GM19463 (cell line): ENCODE measurements around the gene DMP1.
"Not testable (repeated sequence)": the region's sequence is repeated elsewhere in the genome, so short reads cannot be mapped to it uniquely, and the experiment has no call there.

Experiments
- ATAC-seq: cut with Tn5 transposase; IDR thresholded peaks from one replicate; pipeline ENCODE4 v1.9.1; 2021; ENCODE audit warnings: mild to moderate bottlenecking, moderate library complexity; ENCODE audit not compliant: unreplicated experiment

Gene DMP1

GRCh38 chr4:87680271-87680670 lies 30.2 kb downstream of the DMP1 start:
- no peak for ATAC-seq

DNA sequence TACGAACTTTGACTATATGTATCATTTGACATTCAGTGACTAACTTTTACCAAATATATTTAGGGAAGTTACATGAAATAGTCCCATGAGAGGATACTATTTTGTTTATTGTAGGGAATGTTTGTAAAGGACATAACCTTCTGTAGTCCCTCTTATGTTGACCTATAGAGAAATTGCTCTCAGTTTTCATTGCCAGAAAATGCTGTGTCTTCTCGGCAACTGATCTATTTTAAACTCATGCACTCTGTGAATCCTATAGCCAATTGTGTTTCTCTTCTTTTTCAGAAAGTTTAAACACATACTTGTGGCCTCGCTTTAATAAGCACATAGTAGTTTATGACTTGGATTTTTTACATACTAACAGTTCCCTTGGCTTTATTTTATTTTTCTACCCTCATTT lies 38.2 kb downstream of the DMP1 start:
- ATAC-seq, result no peak

DNA sequence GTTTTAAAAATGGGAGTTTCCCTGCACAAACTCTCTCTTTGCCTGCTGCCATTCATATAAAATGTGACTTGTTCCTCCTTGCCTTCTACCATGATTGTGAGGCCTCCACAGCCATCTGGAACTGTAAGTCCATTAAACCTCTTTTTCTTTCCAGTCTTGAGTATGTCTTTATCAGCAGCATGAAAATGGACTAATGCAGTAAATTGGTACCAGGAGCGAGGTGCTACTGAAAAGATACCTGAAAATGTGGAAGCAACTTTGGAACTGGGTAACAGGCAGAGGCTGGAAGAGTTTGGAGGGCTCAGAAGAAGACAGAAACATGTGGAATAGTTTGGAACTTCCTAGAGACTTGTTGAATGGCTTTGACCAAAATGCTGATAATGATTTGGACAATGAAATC lies 40.9 kb downstream of the DMP1 start:
- ATAC-seq, result not testable (repeated sequence)

DNA sequence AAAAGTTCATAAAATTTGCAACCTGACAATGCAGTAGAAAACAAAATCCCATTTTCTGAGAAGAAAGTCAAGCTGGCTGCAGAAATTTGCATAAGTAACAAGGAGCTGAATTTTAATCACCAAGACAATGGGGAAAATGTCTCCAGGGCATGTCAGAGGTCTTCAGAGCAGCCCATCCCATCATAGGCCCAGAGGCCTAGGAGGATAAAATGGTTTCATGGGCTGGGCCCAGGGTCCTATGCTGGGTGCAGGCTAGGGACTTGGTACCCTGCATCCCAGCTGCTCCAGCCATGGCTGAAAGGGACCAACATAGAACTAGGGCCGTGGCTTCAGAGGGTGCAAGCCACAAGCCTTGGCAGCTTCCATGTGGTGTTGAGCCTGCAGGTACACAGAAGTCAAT lies 42.0 kb downstream of the DMP1 start:
- not testable (repeated sequence) for ATAC-seq

DNA sequence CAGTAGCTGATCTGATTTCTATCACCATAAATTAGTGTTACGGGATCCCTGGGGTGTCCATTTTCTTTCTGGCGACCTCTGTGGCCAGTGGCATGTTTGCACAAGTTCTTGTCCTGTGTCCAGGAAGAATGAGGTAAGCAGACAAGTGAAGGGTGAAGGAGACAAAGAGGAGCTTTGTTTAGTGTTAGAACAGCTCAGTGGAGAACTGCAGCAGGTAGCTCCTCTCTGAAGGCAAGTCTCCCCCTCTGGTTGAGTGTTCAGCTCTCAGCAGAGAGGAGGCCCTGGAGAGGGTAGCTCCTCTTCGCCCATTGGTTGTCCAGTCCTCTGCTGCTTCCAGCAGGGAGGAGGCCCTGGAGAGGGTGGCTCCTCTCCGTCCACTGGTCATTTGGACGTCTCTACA lies 47.2 kb downstream of the DMP1 start:
- no peak for ATAC-seq

DNA sequence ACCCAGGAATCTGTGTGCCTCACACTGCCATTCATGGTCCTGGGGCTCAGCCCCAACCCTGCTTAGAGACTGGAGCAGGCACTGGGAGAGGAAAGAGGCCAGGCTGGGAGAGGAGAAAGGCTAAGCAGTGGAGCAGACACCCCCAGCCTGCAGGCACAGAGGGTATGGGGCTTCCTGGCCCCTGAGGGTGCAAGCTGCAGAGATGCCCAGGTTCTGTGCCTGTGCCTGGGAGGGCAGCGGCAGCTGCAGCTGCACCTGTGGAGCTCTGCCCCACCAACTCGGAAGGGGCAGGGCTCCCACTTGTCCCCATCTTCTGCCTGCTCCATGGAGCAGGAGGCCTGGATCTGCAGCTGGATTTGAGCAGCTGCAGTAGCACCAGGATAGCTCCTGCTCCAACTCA lies 47.9 kb downstream of the DMP1 start:
- no peak for ATAC-seq

DNA sequence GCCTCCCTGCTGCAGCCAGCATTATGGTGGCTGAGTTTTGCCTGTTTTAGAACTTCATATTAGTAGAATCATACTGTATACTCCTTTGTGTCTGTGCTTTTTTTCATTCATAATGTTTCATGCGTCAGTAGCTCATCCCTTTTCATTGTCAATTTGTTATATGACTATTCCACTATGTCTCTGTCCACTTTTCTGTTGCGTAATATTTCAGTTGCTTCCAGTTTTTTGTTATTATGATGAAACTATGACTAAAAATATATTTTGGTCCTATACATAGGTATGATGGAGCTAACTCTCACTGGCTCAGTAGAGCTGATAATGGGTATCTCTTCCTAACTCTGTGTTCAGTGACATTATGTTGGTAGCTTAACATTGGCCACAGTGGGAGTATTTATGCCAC lies 48.3 kb downstream of the DMP1 start:
- ATAC-seq, result no peak

- ATAC-seq, result no peak
These were observed 53.9 kb downstream of the DMP1 start for GRCh38 chr4:87704001-87704400.

GRCh38 chr4:87707279-87707918 lies 57.3 kb downstream of the DMP1 start:
- no peak for ATAC-seq
